K562 (cell line): ENCODE data around the gene SGPL1. TPM values are rescaled to one million over a fixed set of nuclear protein-coding genes. Genes with fewer than 3 reads are reported as not detected.

ENCODE experiments used
- ARHGAP35 ChIP-seq: fragments of 450-650 bp; IDR thresholded peaks from 2 replicates; pipeline ENCODE4 v1.6.1; 2018; ENCODE audit not compliant: partially characterized antibody
- BRF1 ChIP-seq: IDR thresholded peaks from 3 replicates; pipeline ENCODE4 v1.6.1; 2011; ENCODE audit warnings: borderline replicate concordance, mild to moderate bottlenecking; ENCODE audit not compliant: insufficient read length; ENCODE audit errors: extremely low read depth
- CBX5 ChIP-seq: IDR thresholded peaks from 2 replicates; pipeline ENCODE4 v1.6.1; 2014; ENCODE audit warnings: low read depth, borderline replicate concordance
- E2F8 ChIP-seq: fragments of 450-650 bp; IDR thresholded peaks from 2 replicates; pipeline ENCODE4 v1.7.1; 2018; ENCODE audit warnings: mild to moderate bottlenecking, low read depth; ENCODE audit not compliant: partially characterized antibody
- ELF2 ChIP-seq: fragments of 250-450 bp; sonication (Bioruptor Pico); IDR thresholded peaks from 2 replicates; pipeline ENCODE4 v1.5.0; 2021; ENCODE audit warnings: mild to moderate bottlenecking
- MAX ChIP-seq: sonication (generic); formaldehyde crosslinking; IDR thresholded peaks from 2 replicates; pipeline ENCODE4 v1.9.0; 2022; ENCODE audit warnings: mild to moderate bottlenecking, missing genetic modification reagents
- PHF21A ChIP-seq: fragments of 450-650 bp; IDR thresholded peaks from 2 replicates; pipeline ENCODE4 v1.6.1; 2017; ENCODE audit warnings: low read depth, borderline replicate concordance
- POLR2A ChIP-seq: fragments of 450-650 bp; conservative IDR thresholded peaks from 2 replicates; pipeline ENCODE4 v1.6.1; 2016
- PPARD ChIP-seq: fragments of 250-450 bp; sonication (Bioruptor Pico); IDR thresholded peaks from 2 replicates; pipeline ENCODE4 v1.8.0; 2022; ENCODE audit warnings: inconsistent platforms, mild to moderate bottlenecking, moderate library complexity
- SAP30 ChIP-seq: fragments of 200-600 bp; sonication (generic); IDR thresholded peaks from 2 replicates; pipeline ENCODE4 v1.6.1; 2012; ENCODE audit warnings: borderline replicate concordance, low read depth, mild to moderate bottlenecking, moderate library complexity, low read length, control low read depth, inconsistent platforms; ENCODE audit not compliant: insufficient read depth, poor library complexity, severe bottlenecking
- TAF1 ChIP-seq: IDR thresholded peaks from 2 replicates; pipeline ENCODE4 v1.6.1; 2011; ENCODE audit warnings: mild to moderate bottlenecking, low read length, moderate library complexity; ENCODE audit not compliant: insufficient read depth, control insufficient read depth, severe bottlenecking; ENCODE audit errors: extremely low read depth
- ZMIZ1 ChIP-seq, 2 experiments: fragments of 150-350 bp in 1 of 2; IDR thresholded peaks; 2 replicates each; pipeline ENCODE4 v1.6.1; 2012 to 2016; ENCODE audit warnings: low read depth in 2 of 2, low read length in 2 of 2, mild to moderate bottlenecking in 1 of 2, moderate library complexity in 1 of 2
- ZNF586 ChIP-seq: fragments of 450-650 bp; formaldehyde crosslinking; conservative IDR thresholded peaks from 2 replicates; pipeline ENCODE4 v1.4.0; 2020; ENCODE audit warnings: mild to moderate bottlenecking, moderate library complexity
- ZNF766 ChIP-seq: fragments of 200-800 bp; sonication (Bioruptor generic); conservative IDR thresholded peaks from 2 replicates; pipeline ENCODE4 v1.6.1; 2016; ENCODE audit warnings: missing genetic modification characterization, missing compliant biosample characterization
- polyA plus RNA-seq, 8 experiments: library from polyadenylated mRNA; depleted of rRNA in 4 of 8; stranded (reverse) in 5 of 8; unstranded in 3 of 8; fragments of >200 nt; fragmentation: Nextera tagmentation in 2 of 8; fragmentation: Illumina TruSeq in 1 of 8; extraction: Ambion mirVana in 2 of 8; extraction: Trizol in 1 of 8; gene quantifications; 2 replicates each; pipeline versions ENCODE4 v1.2.1 to v1.2.3, GENCODE V29; 2011 to 2014; ENCODE audit warnings: inconsistent platforms in 1 of 8, missing spikeins in 1 of 8
- total RNA-seq, 7 experiments: library from RNA; depleted of rRNA in 6 of 7; stranded (reverse); fragments of >200 nt in 6 of 7; fragmentation: Illumina TruSeq in 2 of 7; extraction: Trizol in 2 of 7; gene quantifications; 2 replicates each; pipeline versions ENCODE4 v1.2.1 to v1.2.3, GENCODE V29; 2011 to 2021; ENCODE audit warnings: low replicate concordance in 1 of 7
- TF ChIP-seq, protein P1 (sequence below): fragments of 250-450 bp; sonication (Bioruptor Pico); IDR thresholded peaks from 2 replicates; pipeline ENCODE4 v1.8.0; 2022; ENCODE audit warnings: moderate library complexity, mild to moderate bottlenecking, inconsistent platforms
- TF ChIP-seq, protein P2 (sequence below): sonication (generic); formaldehyde crosslinking; IDR thresholded peaks from 2 replicates; pipeline ENCODE4 v1.8.1; 2023; ENCODE audit warnings: mild to moderate bottlenecking, missing genetic modification reagents

The SGPL1 gene
- total and polyA plus RNA-seq, 9 of the 15 experiments (the other 6 are each of a cell fraction or from before 2014, with no cell fraction given): 6.0 to 18.0 (median 8.7) TPM

- TF ChIP-seq E2F8 (no peak), ZNF766 (no peak), ELF2 (CRISPR knock-in tag) (no peak), POLR2A (peak; percentile 72), SAP30 (no peak), CBX5 (no peak), ZMIZ1 (IDR thresholded peaks at IDR 0.05; ENCODE audit: low read depth in 2 of 2, low read length in 2 of 2) (no peak), ZNF586 (no peak), PPARD (CRISPR knock-in tag) (no peak), PHF21A (peak; percentile 100), BRF1 (no peak), ARHGAP35 (no peak), TAF1 (peak; percentile 45), MAX (CRISPR knock-in tag) (peak; percentile 42; the same call in 1 of the 2 replicates)
- TF ChIP-seq, protein P1, sequence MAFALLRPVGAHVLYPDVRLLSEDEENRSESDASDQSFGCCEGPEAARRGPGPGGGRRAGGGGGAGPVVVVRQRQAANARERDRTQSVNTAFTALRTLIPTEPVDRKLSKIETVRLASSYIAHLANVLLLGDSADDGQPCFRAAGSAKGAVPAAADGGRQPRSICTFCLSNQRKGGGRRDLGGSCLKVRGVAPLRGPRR (CRISPR knock-in tag): no peak
- TF ChIP-seq, protein P2, sequence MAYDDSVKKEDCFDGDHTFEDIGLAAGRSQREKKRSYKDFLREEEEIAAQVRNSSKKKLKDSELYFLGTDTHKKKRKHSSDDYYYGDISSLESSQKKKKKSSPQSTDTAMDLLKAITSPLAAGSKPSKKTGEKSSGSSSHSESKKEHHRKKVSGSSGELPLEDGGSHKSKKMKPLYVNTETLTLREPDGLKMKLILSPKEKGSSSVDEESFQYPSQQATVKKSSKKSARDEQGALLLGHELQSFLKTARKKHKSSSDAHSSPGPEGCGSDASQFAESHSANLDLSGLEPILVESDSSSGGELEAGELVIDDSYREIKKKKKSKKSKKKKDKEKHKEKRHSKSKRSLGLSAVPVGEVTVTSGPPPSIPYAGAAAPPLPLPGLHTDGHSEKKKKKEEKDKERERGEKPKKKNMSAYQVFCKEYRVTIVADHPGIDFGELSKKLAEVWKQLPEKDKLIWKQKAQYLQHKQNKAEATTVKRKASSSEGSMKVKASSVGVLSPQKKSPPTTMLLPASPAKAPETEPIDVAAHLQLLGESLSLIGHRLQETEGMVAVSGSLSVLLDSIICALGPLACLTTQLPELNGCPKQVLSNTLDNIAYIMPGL (CRISPR knock-in tag): no peak
Measured at GRCh38 chr10:70887804-70888800, 72.4 kb downstream of the SGPL1 start, which contains the start of gene PCBD1 (continued).
